ENCODE data around the gene OR10K2. TPM values are rescaled to one million over a fixed set of nuclear protein-coding genes. Genes with fewer than 3 reads are reported as not detected.

OR10K2 gene
- total and polyA plus RNA-seq, 2 of the 8 experiments (the other 6 are each of a cell fraction or from before 2014, with no cell fraction given) = not detected

GRCh38 chr1:158458263-158458662, 32.2 kb upstream of the OR10K2 start:
- Histone ChIP-seq H2BK20ac (ENCODE audit: low read length) (no peak overlapping the region), H3K9ac (replicated peaks in 1 of 4; ENCODE audit: extremely low read depth in 1 of 4, low read depth in 3 of 4, low read length in 3 of 4) (no peak overlapping the region), H3K9me3 (ENCODE audit: insufficient read depth in 2 of 2, low read depth in 1 of 2, low read length in 1 of 2) (no peaks in the 10 kb centered on the region), H2BK12ac (ENCODE audit: low read depth, low read length) (no peak overlapping the region), H3K14ac (ENCODE audit: insufficient read length) (no peak overlapping the region), H3K4me1 (replicated peaks in 1 of 4; ENCODE audit: control insufficient read depth in 3 of 4, insufficient read depth in 4 of 4, low read length in 3 of 4) (no peaks in the 10 kb centered on the region), H3K4ac (replicated peaks; ENCODE audit: insufficient read length, low read depth, low read length) (no peak overlapping the region), H3K36me3 (ENCODE audit: control insufficient read depth in 2 of 4, insufficient read depth in 4 of 4, low read length in 3 of 4) (no peaks in the 10 kb centered on the region), H3K27me3 (replicated peaks in 1 of 4; ENCODE audit: control insufficient read depth in 3 of 4, extremely low read depth in 1 of 4, insufficient read depth in 3 of 4, low read length in 3 of 4) (no peaks in the 10 kb centered on the region), H3K79me1 (ENCODE audit: low read depth, low read length) (no peaks in the 10 kb centered on the region), H3K23me2 (ENCODE audit: low read depth, low read length) (no peaks in the 10 kb centered on the region), H3K4me2 (ENCODE audit: insufficient read depth in 1 of 2, low read depth in 2 of 2, low read length in 2 of 2) (no peak overlapping the region), H4K91ac (replicated peaks; ENCODE audit: insufficient read length, low read length) (no peak overlapping the region), H2BK5ac (ENCODE audit: low read depth, low read length) (no peak overlapping the region), H4K5ac (ENCODE audit: insufficient read length, low read depth, low read length) (no peak overlapping the region), H3K18ac (ENCODE audit: extremely low read depth, low read length) (no peak overlapping the region), H2AK5ac (ENCODE audit: low read depth, low read length) (no peak overlapping the region), H3K4me3 (ENCODE audit: extremely low read depth in 1 of 4, insufficient read depth in 2 of 4, low read depth in 3 of 4, low read length in 4 of 4) (no peak overlapping the region), H4K20me1 (replicated peaks in 1 of 2; ENCODE audit: control insufficient read depth in 1 of 2, insufficient read depth in 2 of 2, low read length in 2 of 2) (no peaks in the 10 kb centered on the region), H2BK15ac (ENCODE audit: low read length) (no peak overlapping the region), H3K79me2 (ENCODE audit: control insufficient read depth in 1 of 2, insufficient read depth in 2 of 2, low read length in 2 of 2) (no peaks in the 10 kb centered on the region), H3K27ac (ENCODE audit: low read depth, low read length) (no peak overlapping the region), H2BK120ac (replicated peaks; ENCODE audit: low read depth, low read length) (no peak overlapping the region), H3K56ac (replicated peaks; ENCODE audit: insufficient read length, low read depth, low read length) (no peak overlapping the region), H2AFZ (ENCODE audit: low read length) (no peak overlapping the region), H3K23ac (ENCODE audit: insufficient read length) (no peak overlapping the region), H4K8ac (ENCODE audit: extremely low read depth, insufficient read depth, low read length) (no peak overlapping the region)
- DNase-seq (ENCODE audit: low read depth in 1 of 2, low spot score in 2 of 2) (no peak), FAIRE-seq (no peak)
- TF ChIP-seq POLR2AphosphoS5 (IDR thresholded peaks at IDR 0.05; ENCODE audit: low read depth, low read length) = no peak
- no peak for TF ChIP-seq GTF2F1 (IDR thresholded peaks at IDR 0.05; ENCODE audit: borderline replicate concordance, low read depth, low read length)
- TF ChIP-seq KDM4A (IDR thresholded peaks at IDR 0.05; ENCODE audit: low read depth, low read length, severe bottlenecking) = no peak
- TF ChIP-seq EGR1 (IDR thresholded peaks at IDR 0.05; ENCODE audit: borderline replicate concordance, low read depth, low read length) = no peak
- no peak for TF ChIP-seq JUND (IDR thresholded peaks at IDR 0.05; ENCODE audit: low read length)
- TF ChIP-seq SIN3A (conservative IDR thresholded peaks at IDR 0.05 in 1 of 2, IDR thresholded peaks at IDR 0.05 in 1 of 2; ENCODE audit: low read depth in 1 of 2, low read length in 2 of 2) = no peak
- TF ChIP-seq RFX5 (IDR thresholded peaks at IDR 0.05; ENCODE audit: borderline replicate concordance, low read depth, low read length) = no peak
- TF ChIP-seq CBX8 (IDR thresholded peaks at IDR 0.05; ENCODE audit: borderline replicate concordance, low read depth, low read length) = no peak
- no peak for TF ChIP-seq BRCA1 (IDR thresholded peaks at IDR 0.05; ENCODE audit: low read depth, low read length)
- TF ChIP-seq SRF (IDR thresholded peaks at IDR 0.05; ENCODE audit: low read depth, low read length) = no peak
- no peak for TF ChIP-seq MAFK (IDR thresholded peaks at IDR 0.05; ENCODE audit: low read depth, low read length)
- no peak for TF ChIP-seq SP4 (IDR thresholded peaks at IDR 0.05; ENCODE audit: low read length)
- TF ChIP-seq SUZ12 (IDR thresholded peaks at IDR 0.05; ENCODE audit: low read length) = no peak
- TF ChIP-seq CREB1 (IDR thresholded peaks at IDR 0.05) = no peak
- TF ChIP-seq HDAC6 (IDR thresholded peaks at IDR 0.05; ENCODE audit: low read depth, low read length) = no peak
- TF ChIP-seq CEBPB (IDR thresholded peaks at IDR 0.05; ENCODE audit: low read depth, low read length) = no peak
- no peak for TF ChIP-seq CTBP2 (IDR thresholded peaks at IDR 0.05; ENCODE audit: borderline replicate concordance, insufficient read depth, insufficient read length, low read length)
- TF ChIP-seq JUN (IDR thresholded peaks at IDR 0.05; ENCODE audit: low read depth, low read length) = no peak
- CTCF ChIA-PET (ENCODE audit: partially characterized antibody) = no interaction called here
- POLR2A ChIA-PET (ENCODE audit: partially characterized antibody) = no interaction called here
